COLO668 (cell line): Measurements from ENCODE around the gene CAMK2D.

Experiments used
- DNase-seq: peaks from one replicate; lab custom pipeline; 2025; ENCODE audit not compliant: unreplicated experiment; lab: John Stamatoyannopoulos, UW

The CAMK2D gene

GRCh38 chr4:113534711-113535110 is 226.8 kb downstream of the CAMK2D start:
- no peak for DNase-seq

GRCh38 chr4:113531572-113531971 is 230.0 kb downstream of the CAMK2D start:
- DNase-seq, result no peak

- DNase-seq, result no peak
Measured at GRCh38 chr4:113528395-113528794, 233.1 kb downstream of the CAMK2D start.

GRCh38 chr4:113525521-113525920 is 236.0 kb downstream of the CAMK2D start:
- no peak for DNase-seq

GRCh38 chr4:113524505-113525186 is 236.9 kb downstream of the CAMK2D start:
- no peak for DNase-seq

- no peak for DNase-seq
Measured at GRCh38 chr4:113524096-113524495, 237.4 kb downstream of the CAMK2D start.

GRCh38 chr4:113522433-113522832 is 239.1 kb downstream of the CAMK2D start:
- DNase-seq, result no peak

GRCh38 chr4:113513382-113513781 is 248.2 kb downstream of the CAMK2D start:
- DNase-seq, result no peak

GRCh38 chr4:113512880-113513279 is 248.7 kb downstream of the CAMK2D start:
- DNase-seq, result no peak

- DNase-seq, result no peak
Measured at GRCh38 chr4:113511944-113512343, 249.6 kb downstream of the CAMK2D start.

- no peak for DNase-seq
Measured at GRCh38 chr4:113509851-113510250, 251.7 kb downstream of the CAMK2D start.

- DNase-seq, result no peak
Measured at GRCh38 chr4:113505044-113505443, 256.5 kb downstream of the CAMK2D start.

- no peak for DNase-seq
Measured at GRCh38 chr4:113504422-113504821, 257.1 kb downstream of the CAMK2D start.

- DNase-seq, result no peak
Measured at GRCh38 chr4:113503691-113504090, 257.8 kb downstream of the CAMK2D start.

GRCh38 chr4:113502906-113503305 is 258.6 kb downstream of the CAMK2D start:
- no peak for DNase-seq

GRCh38 chr4:113502476-113502875 is 259.1 kb downstream of the CAMK2D start:
- DNase-seq, result no peak

GRCh38 chr4:113500424-113500823 is 261.1 kb downstream of the CAMK2D start:
- DNase-seq, result no peak

GRCh38 chr4:113499696-113500095 is 261.8 kb downstream of the CAMK2D start:
- DNase-seq, result no peak

- no peak for DNase-seq
Measured at GRCh38 chr4:113499166-113499565, 262.4 kb downstream of the CAMK2D start.

- no peak for DNase-seq
Measured at GRCh38 chr4:113497154-113497884, 264.2 kb downstream of the CAMK2D start.

GRCh38 chr4:113496698-113497097 is 264.8 kb downstream of the CAMK2D start:
- no peak for DNase-seq

GRCh38 chr4:113495790-113496189 is 265.7 kb downstream of the CAMK2D start:
- no peak for DNase-seq

- DNase-seq, result no peak
Measured at GRCh38 chr4:113483131-113483530, 278.4 kb downstream of the CAMK2D start.
